Vagina (tissue), 2 donors: Measurements from ENCODE around the gene MDP1.

Source experiments
- CTCF ChIP-seq, 3 experiments: fragments of 450-650 bp in 2 of 3; fragments of 200-600 bp in 1 of 3; sonication (generic) in 1 of 3; IDR thresholded peaks; one replicate each; pipeline ENCODE4 v1.5.1; 2017 to 2019; ENCODE audit warnings: antibody characterized with exemption in 3 of 3, mild to moderate bottlenecking in 2 of 3, moderate library complexity in 2 of 3
- POLR2A ChIP-seq, 2 donors: fragments of 450-650 bp; IDR thresholded peaks; one replicate each; pipeline ENCODE4 v1.6.1; 2017; ENCODE audit warnings: antibody characterized with exemption in 2 of 2, mild to moderate bottlenecking in 2 of 2, moderate library complexity in 2 of 2
- POLR2AphosphoS5 ChIP-seq, 2 donors: sonication (generic); formaldehyde crosslinking; IDR thresholded peaks; one replicate each; pipeline ENCODE4 v1.9.0; 2017; ENCODE audit warnings: antibody characterized with exemption in 2 of 2, mild to moderate bottlenecking in 2 of 2, low read depth in 1 of 2; ENCODE audit not compliant: insufficient read depth in 1 of 2

- TF ChIP-seq CTCF (IDR thresholded peaks at IDR 0.05) (no peak), POLR2AphosphoS5 (IDR thresholded peaks at IDR 0.05; ENCODE audit: insufficient read depth in 1 of 2, low read depth in 1 of 2) (no peak), POLR2A (IDR thresholded peaks at IDR 0.05) (no peak)
These were observed 22.3 kb upstream of the MDP1 start for GRCh38 chr14:24238123-24238522.
